ENCODE results near the gene PTGER4. TPM values are rescaled to one million over a fixed set of nuclear protein-coding genes. Genes with fewer than 3 reads are reported as not detected.
"Not testable (repeated sequence)": the region's sequence is repeated elsewhere in the genome, so short reads cannot be mapped to it uniquely, and the experiment has no call there.

Gene PTGER4
- total RNA-seq, 1 donor from 2014 or later = 33.7 TPM

- H3K4me1 Mint-ChIP-seq (ENCODE audit: low read depth) = peaks cover 72% of the 10 kb centered on the region
- peak overlapping the region; percentile 76 for H3K4me3 Mint-ChIP-seq (ENCODE audit: low read depth)
- H3K36me3 Mint-ChIP-seq (ENCODE audit: low read depth) = peaks cover 96% of the 10 kb centered on the region
- no peaks in the 10 kb centered on the region for H3K27me3 Mint-ChIP-seq (ENCODE audit: low read depth)
- peak overlapping the region; percentile 52 for H3K27ac Mint-ChIP-seq
- DNase-seq (ENCODE audit: low spot score) = no peak
- no peaks in the 10 kb centered on the region for H3K9me3 Mint-ChIP-seq
- intact Hi-C loops (cut with micrococcal nuclease) = loop anchor here (1.0 to 5.0 kb wide), 2 partner anchors 409 to 1104 kb away; no protein-coding TSS in a partner anchor
Observed at GRCh38 chr5:40685976-40686486, 6.3 kb downstream of the PTGER4 start.

GRCh38 chr5:40687321-40687720 is 7.6 kb downstream of the PTGER4 start:
- no peaks in the 10 kb centered on the region for H3K27me3 Mint-ChIP-seq (ENCODE audit: low read depth)
- peaks cover 96% of the 10 kb centered on the region for H3K36me3 Mint-ChIP-seq (ENCODE audit: low read depth)
- no peaks in the 10 kb centered on the region for H3K9me3 Mint-ChIP-seq
- H3K4me1 Mint-ChIP-seq (ENCODE audit: low read depth) = peaks cover 74% of the 10 kb centered on the region
- peak overlapping the region; percentile 76 for H3K4me3 Mint-ChIP-seq (ENCODE audit: low read depth)
- intact Hi-C loops (cut with micrococcal nuclease) = loop anchor here (5.0 kb wide), 1 partner anchor 1105 kb away; no protein-coding TSS in a partner anchor
- DNase-seq (ENCODE audit: low spot score) = no peak
- H3K27ac Mint-ChIP-seq = peak overlapping the region; percentile 73

- Mint-ChIP-seq H3K27me3 (ENCODE audit: low read depth) (no peaks in the 10 kb centered on the region), H3K36me3 (ENCODE audit: low read depth) (peaks cover 91% of the 10 kb centered on the region), H3K9me3 (no peaks in the 10 kb centered on the region)
Observed at GRCh38 chr5:40688127-40688761, 8.5 kb downstream of the PTGER4 start.

GRCh38 chr5:40688996-40689395 is 9.3 kb downstream of the PTGER4 start:
- H3K27ac Mint-ChIP-seq = peak overlapping the region; percentile 73
- peak overlapping the region; percentile 76 for H3K4me3 Mint-ChIP-seq (ENCODE audit: low read depth)
- no peaks in the 10 kb centered on the region for H3K9me3 Mint-ChIP-seq
- intact Hi-C loops (cut with micrococcal nuclease) = loop anchor here (1.0 to 5.0 kb wide), 15 partner anchors 8 to 1107 kb away; partner anchors contain the start of gene TTC33
- H3K36me3 Mint-ChIP-seq (ENCODE audit: low read depth) = peaks cover 88% of the 10 kb centered on the region
- H3K4me1 Mint-ChIP-seq (ENCODE audit: low read depth) = peaks cover 65% of the 10 kb centered on the region
- no peak for DNase-seq (ENCODE audit: low spot score)
- no peaks in the 10 kb centered on the region for H3K27me3 Mint-ChIP-seq (ENCODE audit: low read depth)

More at GRCh38 chr5:40688127-40688761, 8.5 kb downstream of the PTGER4 start:
- Mint-ChIP-seq H3K27ac (peak overlapping the region; percentile 73), H3K4me3 (ENCODE audit: low read depth) (peak overlapping the region; percentile 76), H3K4me1 (ENCODE audit: low read depth) (peaks cover 70% of the 10 kb centered on the region)
- intact Hi-C loops (cut with micrococcal nuclease) = loop anchor here (1.0 to 5.0 kb wide), 10 partner anchors 48 to 1106 kb away; partner anchors contain the start of gene TTC33
- DNase-seq (ENCODE audit: low spot score) = peak; percentile 76

- Mint-ChIP-seq H3K4me3 (ENCODE audit: low read depth) (peak overlapping the region; percentile 37), H3K9me3 (no peaks in the 10 kb centered on the region), H3K36me3 (ENCODE audit: low read depth) (peaks cover 88% of the 10 kb centered on the region), H3K27ac (peak overlapping the region; percentile 73), H3K4me1 (ENCODE audit: low read depth) (peaks cover 61% of the 10 kb centered on the region), H3K27me3 (ENCODE audit: low read depth) (no peaks in the 10 kb centered on the region)
- intact Hi-C loops (cut with micrococcal nuclease) = loop anchor here (1.0 to 5.0 kb wide), 10 partner anchors 8 to 1107 kb away; partner anchors contain the start of gene TTC33
- DNase-seq (ENCODE audit: low spot score) = no peak
Observed at GRCh38 chr5:40689438-40689837, 9.7 kb downstream of the PTGER4 start.

- intact Hi-C loops (cut with micrococcal nuclease) = no loop called here
Observed at GRCh38 chr5:40690267-40690666, 10.6 kb downstream of the PTGER4 start.

GRCh38 chr5:40691894-40692293 is 12.2 kb downstream of the PTGER4 start:
- no peaks in the 10 kb centered on the region for H3K27me3 Mint-ChIP-seq (ENCODE audit: low read depth)
- H3K27ac Mint-ChIP-seq = peak overlapping the region; percentile 40
- peaks cover 39% of the 10 kb centered on the region for H3K4me1 Mint-ChIP-seq (ENCODE audit: low read depth)
- H3K9me3 Mint-ChIP-seq = no peaks in the 10 kb centered on the region
- peaks cover 87% of the 10 kb centered on the region for H3K36me3 Mint-ChIP-seq (ENCODE audit: low read depth)
- no peak for DNase-seq (ENCODE audit: low spot score)
- H3K4me3 Mint-ChIP-seq (ENCODE audit: low read depth) = peak overlapping the region; percentile 4
- intact Hi-C loops (cut with micrococcal nuclease) = no loop called here

More at GRCh38 chr5:40690267-40690666, 10.6 kb downstream of the PTGER4 start:
- Mint-ChIP-seq H3K4me3 (ENCODE audit: low read depth) (no peak overlapping the region), H3K27ac (peak overlapping the region; percentile 18), H3K27me3 (ENCODE audit: low read depth) (no peaks in the 10 kb centered on the region), H3K36me3 (ENCODE audit: low read depth) (peaks cover 88% of the 10 kb centered on the region), H3K4me1 (ENCODE audit: low read depth) (peaks cover 55% of the 10 kb centered on the region), H3K9me3 (no peaks in the 10 kb centered on the region)
- no peak for DNase-seq (ENCODE audit: low spot score)

- intact Hi-C loops (cut with micrococcal nuclease) = no loop called here
- Mint-ChIP-seq H3K36me3 (ENCODE audit: low read depth) (peaks cover 84% of the 10 kb centered on the region), H3K27me3 (ENCODE audit: low read depth) (no peaks in the 10 kb centered on the region), H3K27ac (no peak overlapping the region), H3K9me3 (no peaks in the 10 kb centered on the region), H3K4me1 (ENCODE audit: low read depth) (peaks cover 16% of the 10 kb centered on the region), H3K4me3 (ENCODE audit: low read depth) (no peak overlapping the region)
- DNase-seq (ENCODE audit: low spot score) = no peak
Observed at GRCh38 chr5:40694433-40694832, 14.7 kb downstream of the PTGER4 start.

- intact Hi-C loops (cut with micrococcal nuclease) = no loop called here
- Mint-ChIP-seq H3K4me1 (ENCODE audit: low read depth) (no peaks in the 10 kb centered on the region), H3K4me3 (ENCODE audit: low read depth) (no peak overlapping the region), H3K27ac (no peak overlapping the region), H3K36me3 (ENCODE audit: low read depth) (peaks cover 91% of the 10 kb centered on the region), H3K27me3 (ENCODE audit: low read depth) (no peaks in the 10 kb centered on the region), H3K9me3 (peaks cover 42% of the 10 kb centered on the region)
- DNase-seq (ENCODE audit: low spot score) = no peak
Observed at GRCh38 chr5:40700116-40700782, 20.5 kb downstream of the PTGER4 start.

- H3K27ac Mint-ChIP-seq; H3K27me3 Mint-ChIP-seq (ENCODE audit: low read depth); intact Hi-C loops (cut with micrococcal nuclease); H3K4me1 Mint-ChIP-seq (ENCODE audit: low read depth); H3K4me3 Mint-ChIP-seq (ENCODE audit: low read depth); DNase-seq (ENCODE audit: low spot score): not testable (repeated sequence)
- Mint-ChIP-seq H3K9me3 (peaks cover 49% of the 10 kb centered on the region), H3K36me3 (ENCODE audit: low read depth) (peaks cover 84% of the 10 kb centered on the region)
Observed at GRCh38 chr5:40702027-40702426, 22.3 kb downstream of the PTGER4 start.

- intact Hi-C loops (cut with micrococcal nuclease); H3K4me1 Mint-ChIP-seq (ENCODE audit: low read depth); H3K27ac Mint-ChIP-seq; H3K27me3 Mint-ChIP-seq (ENCODE audit: low read depth); DNase-seq (ENCODE audit: low spot score); H3K4me3 Mint-ChIP-seq (ENCODE audit: low read depth): not testable (repeated sequence)
- Mint-ChIP-seq H3K9me3 (peaks cover 59% of the 10 kb centered on the region), H3K36me3 (ENCODE audit: low read depth) (peaks cover 78% of the 10 kb centered on the region)
Observed at GRCh38 chr5:40705484-40705883, 25.8 kb downstream of the PTGER4 start.

GRCh38 chr5:40710575-40710974 is 30.9 kb downstream of the PTGER4 start:
- H3K36me3 Mint-ChIP-seq (ENCODE audit: low read depth) = peaks cover 49% of the 10 kb centered on the region
- DNase-seq (ENCODE audit: low spot score); H3K27ac Mint-ChIP-seq; H3K4me3 Mint-ChIP-seq (ENCODE audit: low read depth); intact Hi-C loops (cut with micrococcal nuclease); H3K4me1 Mint-ChIP-seq (ENCODE audit: low read depth); H3K27me3 Mint-ChIP-seq (ENCODE audit: low read depth): not testable (repeated sequence)
- peaks cover 15% of the 10 kb centered on the region for H3K9me3 Mint-ChIP-seq

GRCh38 chr5:40714001-40714400 is 34.3 kb downstream of the PTGER4 start:
- Mint-ChIP-seq H3K27ac (no peak overlapping the region), H3K27me3 (ENCODE audit: low read depth) (no peaks in the 10 kb centered on the region), H3K9me3 (peaks cover 4% of the 10 kb centered on the region)

More at GRCh38 chr5:40714001-40714400, 34.3 kb downstream of the PTGER4 start:
- no peak overlapping the region for H3K4me3 Mint-ChIP-seq (ENCODE audit: low read depth)
- H3K36me3 Mint-ChIP-seq (ENCODE audit: low read depth) = peaks cover 39% of the 10 kb centered on the region
- DNase-seq (ENCODE audit: low spot score) = no peak
- intact Hi-C loops (cut with micrococcal nuclease) = no loop called here
- peaks cover 6% of the 10 kb centered on the region for H3K4me1 Mint-ChIP-seq (ENCODE audit: low read depth)

Data from activated T-helper 2 cell treated with anti-CD3 and anti-CD28 coated beads, Interferon-gamma antibody, Interleukin-2, Interleukin-4, amounts not matched to agents 10 μg/mL and 5 μg/mL and 100 μg/mL, durations not matched to agents 14 hours and 24 hours and 36 hours (primary cell).